H1 (cell line): ENCODE results near the gene ELOF1. TPM values are rescaled to one million over a fixed set of nuclear protein-coding genes. Genes with fewer than 3 reads are reported as not detected.
"Not testable (repeated sequence)": the region's sequence is repeated elsewhere in the genome, so short reads cannot be mapped to it uniquely, and the experiment has no call there.

Experiments
- CTCF ChIA-PET: fragments of 300-600 bp; sonication (Branson Sonifier 250); formaldehyde crosslinking; loops from one replicate; lab custom pipeline; 2021; ENCODE audit not compliant: partially characterized antibody; lab: Charles Lee
- POLR2A ChIA-PET: fragments of 300-600 bp; sonication (Branson Sonifier 250); formaldehyde crosslinking; loops from one replicate; lab custom pipeline; 2021; ENCODE audit warnings: inconsistent platforms; ENCODE audit not compliant: partially characterized antibody; lab: Charles Lee
- DNase-seq, 2 experiments: peaks; one replicate each; pipeline versions ENCODE4 v3.0.0 to v3.0.0-alpha.2; 2010 to 2022; ENCODE audit warnings: low spot score in 2 of 2, low read depth in 1 of 2, mixed read lengths in 1 of 2
- FAIRE-seq: peaks from 2 replicates; lab custom pipeline; 2011; peaks lifted over from hg19 to GRCh38; lab: Jason Lieb, UNC
- H2AFZ ChIP-seq: 2 replicates; pipeline ENCODE4 v1.8.1; 2012; ENCODE audit warnings: low read length, inconsistent platforms
- H2AK5ac ChIP-seq: 2 replicates; pipeline ENCODE4 v1.6.1; 2013; ENCODE audit warnings: low read depth, low read length
- H2BK120ac ChIP-seq: replicated peaks from 2 replicates; pipeline ENCODE3; 2013; ENCODE audit warnings: low read depth, low read length, inconsistent platforms
- H2BK12ac ChIP-seq: 2 replicates; pipeline ENCODE4 v1.6.1; 2013; ENCODE audit warnings: low read depth, low read length
- H2BK15ac ChIP-seq: 2 replicates; pipeline ENCODE4 v1.6.1; 2013; ENCODE audit warnings: low read length
- H2BK20ac ChIP-seq: 2 replicates; pipeline ENCODE4 v1.6.1; 2013; ENCODE audit warnings: low read length
- H2BK5ac ChIP-seq: 2 replicates; pipeline ENCODE4 v1.6.1; 2013; ENCODE audit warnings: low read depth, low read length
- H3K14ac ChIP-seq: 2 replicates; pipeline ENCODE4 v1.6.1; 2013; ENCODE audit warnings: inconsistent platforms; ENCODE audit not compliant: insufficient read length
- H3K18ac ChIP-seq: 2 replicates; pipeline ENCODE4 v1.6.1; 2013; ENCODE audit warnings: low read length; ENCODE audit errors: extremely low read depth
- H3K23ac ChIP-seq: 2 replicates; pipeline ENCODE4 v1.6.1; 2013; ENCODE audit warnings: inconsistent platforms; ENCODE audit not compliant: insufficient read length
- H3K23me2 ChIP-seq: 2 replicates; pipeline ENCODE4 v1.6.1; 2013; ENCODE audit warnings: low read depth, low read length
- H3K27ac ChIP-seq: 2 replicates; pipeline ENCODE4 v1.6.1; 2011; ENCODE audit warnings: low read depth, low read length, inconsistent platforms
- H3K27me3 ChIP-seq, 4 experiments: replicated peaks in 1 of 4; 1 replicate in 1 of 4; 2 replicates in 3 of 4; pipeline versions ENCODE4 v1.6.1 to v1.8.1; 2011 to 2013; ENCODE audit warnings: low read length in 3 of 4, mild to moderate bottlenecking in 3 of 4, inconsistent platforms in 2 of 4, mixed read lengths in 2 of 4, moderate library complexity in 1 of 4; ENCODE audit not compliant: control insufficient read depth in 3 of 4, insufficient read depth in 3 of 4; ENCODE audit errors: extremely low read depth in 1 of 4
- H3K36me3 ChIP-seq, 4 experiments: 2 replicates each; pipeline versions ENCODE4 v1.6.1 to v1.8.1; 2011 to 2013; ENCODE audit warnings: mild to moderate bottlenecking in 4 of 4, low read length in 3 of 4, moderate library complexity in 2 of 4, control low read depth in 1 of 4, inconsistent platforms in 1 of 4; ENCODE audit not compliant: insufficient read depth in 4 of 4, control insufficient read depth in 2 of 4
- H3K4ac ChIP-seq: replicated peaks from 2 replicates; pipeline ENCODE3; 2013; ENCODE audit warnings: low read length, low read depth, mixed read lengths, inconsistent platforms; ENCODE audit not compliant: insufficient read length
- H3K4me1 ChIP-seq, 4 experiments: replicated peaks in 1 of 4; 1 replicate in 1 of 4; 2 replicates in 3 of 4; pipeline versions ENCODE4 v1.6.1 to v1.8.1; 2011 to 2013; ENCODE audit warnings: low read length in 3 of 4, inconsistent platforms in 2 of 4, mixed read lengths in 1 of 4; ENCODE audit not compliant: insufficient read depth in 4 of 4, control insufficient read depth in 3 of 4
- H3K4me2 ChIP-seq, 2 experiments: 2 replicates each; pipeline versions ENCODE4 v1.6.1 to v1.8.1; 2011 to 2013; ENCODE audit warnings: low read depth in 2 of 2, low read length in 2 of 2, control low read depth in 1 of 2, inconsistent platforms in 1 of 2, mild to moderate bottlenecking in 1 of 2; ENCODE audit not compliant: insufficient read depth in 1 of 2
- H3K4me3 ChIP-seq, 4 experiments: fragments of 200-600, 300-600 bp in 1 of 4; sonication (generic), shearing (Covaris generic), sonication (Bioruptor Twin) in 1 of 4; 2 replicates each; pipeline versions ENCODE4 v1.5.1 to v1.8.1; 2011 to 2016; ENCODE audit warnings: low read length in 4 of 4, low read depth in 3 of 4, control low read depth in 2 of 4, inconsistent platforms in 2 of 4, mild to moderate bottlenecking in 2 of 4, mixed read lengths in 1 of 4, moderate library complexity in 1 of 4; ENCODE audit not compliant: insufficient read depth in 2 of 4; ENCODE audit errors: extremely low read depth in 1 of 4
- H3K56ac ChIP-seq: replicated peaks from 2 replicates; pipeline ENCODE3; 2013; ENCODE audit warnings: low read depth, mild to moderate bottlenecking, mixed read lengths, low read length, inconsistent platforms; ENCODE audit not compliant: insufficient read length
- H3K79me1 ChIP-seq: 2 replicates; pipeline ENCODE4 v1.6.1; 2013; ENCODE audit warnings: low read depth, low read length, control low read depth
- H3K79me2 ChIP-seq, 2 experiments: 2 replicates each; pipeline versions ENCODE4 v1.6.1 to v1.8.1; 2012 to 2013; ENCODE audit warnings: low read length in 2 of 2, mild to moderate bottlenecking in 2 of 2, inconsistent platforms in 1 of 2; ENCODE audit not compliant: insufficient read depth in 2 of 2, control insufficient read depth in 1 of 2
- H3K9ac ChIP-seq, 4 experiments: replicated peaks in 1 of 4; 1 replicate in 1 of 4; 2 replicates in 3 of 4; pipeline versions ENCODE4 v1.6.1 to v1.8.1; 2011 to 2013; ENCODE audit warnings: low read depth in 3 of 4, low read length in 3 of 4, control low read depth in 2 of 4, mild to moderate bottlenecking in 2 of 4, moderate library complexity in 2 of 4, inconsistent platforms in 1 of 4; ENCODE audit errors: extremely low read depth in 1 of 4
- H3K9me3 ChIP-seq, 2 experiments: 2 replicates each; pipeline versions ENCODE4 v1.6.1 to v1.8.1; 2012 to 2013; ENCODE audit warnings: mild to moderate bottlenecking in 2 of 2, moderate library complexity in 2 of 2, control low read depth in 1 of 2, inconsistent platforms in 1 of 2, low read depth in 1 of 2, low read length in 1 of 2, mixed read lengths in 1 of 2; ENCODE audit not compliant: insufficient read depth in 2 of 2
- H4K20me1 ChIP-seq, 2 experiments: replicated peaks in 1 of 2; 2 replicates each; pipeline versions ENCODE3 to v1.8.1; 2011 to 2013; ENCODE audit warnings: inconsistent platforms in 2 of 2, low read length in 2 of 2, mild to moderate bottlenecking in 1 of 2; ENCODE audit not compliant: insufficient read depth in 2 of 2, control insufficient read depth in 1 of 2
- H4K5ac ChIP-seq: 2 replicates; pipeline ENCODE4 v1.6.1; 2013; ENCODE audit warnings: low read length, low read depth, mixed read lengths, inconsistent platforms; ENCODE audit not compliant: insufficient read length
- H4K8ac ChIP-seq: 2 replicates; pipeline ENCODE4 v1.8.0; 2013; ENCODE audit warnings: mild to moderate bottlenecking, moderate library complexity, low read length, inconsistent platforms; ENCODE audit not compliant: insufficient read depth; ENCODE audit errors: extremely low read depth
- H4K91ac ChIP-seq: replicated peaks from 2 replicates; pipeline ENCODE3; 2013; ENCODE audit warnings: low read length, mixed read lengths, inconsistent platforms; ENCODE audit not compliant: insufficient read length
- WGBS, 2 experiments: shearing (Covaris generic) in 1 of 2; methylation state at CpG; one replicate each; pipeline versions ENCODE4 v1.1.6 to v1.1.7; 2013 to 2015; ENCODE audit warnings: low lambda C conversion rate in 2 of 2, mixed read lengths in 2 of 2, inconsistent platforms in 1 of 2, low coverage in 1 of 2, missing lambda C conversion rate in 1 of 2; ENCODE audit not compliant: insufficient replicate concordance in 2 of 2, insufficient coverage in 1 of 2, insufficient read length in 1 of 2; ENCODE audit errors: extremely low coverage in 1 of 2, missing lambda C conversion rate in 1 of 2; 5-methylcytosine and 5-hydroxymethylcytosine counted together
- polyA plus RNA-seq, 7 experiments: library from polyadenylated mRNA; depleted of rRNA in 3 of 7; stranded (reverse) in 5 of 7; unstranded in 2 of 7; fragments of >200 nt in 5 of 7; fragments of 200-250 nt in 2 of 7; gene quantifications; 1 replicate in 5 of 7; 2 replicates in 1 of 7; 4 replicates in 1 of 7; pipeline versions ENCODE4 v1.2.1 to v1.2.3, GENCODE V29; 2011 to 2013; ENCODE audit warnings: missing spikeins in 2 of 7, mixed read lengths in 2 of 7
- total RNA-seq: library from RNA; stranded (reverse); fragmentation: NEBNext Ultra II Directional; extraction: Animal tissue kit (Norgen Biotek cat#: 25700); gene quantifications from 2 replicates; pipeline ENCODE4 v1.2.1, GENCODE V29; 2021

The ELOF1 gene
- total and polyA plus RNA-seq, 2 of the 8 experiments (the other 6 are each of a cell fraction or from before 2014, with no cell fraction given): 84.2 to 101 TPM

GRCh38 chr19:11599704-11600103 lies 40.7 kb upstream of the ELOF1 start:
- H4K91ac ChIP-seq, H3K9ac ChIP-seq, H3K27ac ChIP-seq, H3K18ac ChIP-seq, H2BK5ac ChIP-seq, DNase-seq, H2BK20ac ChIP-seq, H3K14ac ChIP-seq, H3K56ac ChIP-seq, FAIRE-seq, H2BK12ac ChIP-seq, H3K4me2 ChIP-seq, H4K5ac ChIP-seq, H2AK5ac ChIP-seq, H3K4me3 ChIP-seq, H3K23ac ChIP-seq, H2BK15ac ChIP-seq, H3K27me3 ChIP-seq, H2BK120ac ChIP-seq, H2AFZ ChIP-seq, H3K23me2 ChIP-seq, H3K4ac ChIP-seq, H4K20me1 ChIP-seq, H3K4me1 ChIP-seq, H4K8ac ChIP-seq, H3K9me3 ChIP-seq: not testable (repeated sequence)
- WGBS, 2 experiments: 96% methylated on average over 8 of the region's 8 CpGs; no CpG with 5 or more reads in 1 of the 2 experiments
- Histone ChIP-seq H3K36me3 (peaks cover 4 to 24% (median 6%) of the 10 kb centered on the region in 4 experiments; a peak in 6 of 8 replicates), H3K79me1 (peaks cover 12% of the 10 kb centered on the region), H3K79me2 (peaks cover 12 to 66% of the 10 kb centered on the region in 2 experiments)
- CTCF ChIA-PET: interaction anchor here (0.6 to 1.2 kb wide), 4 partner anchors 9 to 432 kb away, joined by 3 to 5 read pairs (median 4); no protein-coding TSS in a partner anchor
- POLR2A ChIA-PET: interaction anchor here (0.6 to 1.3 kb wide), 3 partner anchors 9 to 26 kb away, joined by 3 to 4 read pairs (median 3); no protein-coding TSS in a partner anchor
